GM18520 (cell line): Measurements from ENCODE around the gene KCNQ1.

ENCODE experiments used
- ATAC-seq: cut with Tn5 transposase; IDR thresholded peaks from one replicate; pipeline ENCODE4 v1.9.1; 2021; ENCODE audit not compliant: unreplicated experiment

Gene KCNQ1

DNA sequence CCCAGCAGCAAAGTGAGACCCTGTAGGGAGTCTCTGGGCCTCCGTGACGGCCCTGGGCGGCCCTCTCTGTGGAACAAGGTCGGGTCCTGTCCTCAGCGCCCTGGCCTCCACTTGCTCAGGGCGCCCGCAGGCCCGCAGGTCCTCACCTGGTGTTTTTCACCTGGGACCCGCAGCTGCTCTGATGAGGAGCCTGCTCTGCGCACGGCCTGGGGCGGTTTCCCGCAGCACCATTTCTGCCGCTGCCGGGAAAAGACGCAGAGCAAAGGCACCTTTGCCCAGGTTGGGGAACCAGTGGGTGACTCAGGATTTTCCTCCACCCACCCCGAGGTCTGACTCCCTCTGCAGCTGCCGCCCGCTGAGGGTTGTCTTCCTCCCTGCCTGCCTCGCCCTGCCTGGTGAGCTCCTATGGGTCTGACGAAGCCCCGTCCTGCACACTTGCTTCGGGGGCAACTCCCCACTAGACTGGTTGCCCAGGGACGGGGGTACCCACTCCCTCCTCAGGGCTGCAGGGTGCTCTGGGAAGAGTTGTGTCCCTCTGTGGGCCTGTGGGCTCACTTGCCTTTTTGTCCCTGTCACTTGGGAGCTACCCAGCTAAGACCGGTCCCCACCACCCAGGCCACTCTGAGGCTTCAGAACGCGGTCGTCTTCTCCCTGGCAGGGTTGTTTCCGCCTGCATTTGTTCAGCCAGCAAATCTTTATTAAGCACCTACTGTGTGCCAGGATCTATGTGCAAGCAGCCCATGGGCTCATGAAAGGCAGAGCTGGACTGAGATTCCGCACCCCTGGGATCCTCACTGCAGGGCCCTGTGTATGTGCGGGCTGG is 89.5 kb downstream of the KCNQ1 start:
- ATAC-seq = no peak

DNA sequence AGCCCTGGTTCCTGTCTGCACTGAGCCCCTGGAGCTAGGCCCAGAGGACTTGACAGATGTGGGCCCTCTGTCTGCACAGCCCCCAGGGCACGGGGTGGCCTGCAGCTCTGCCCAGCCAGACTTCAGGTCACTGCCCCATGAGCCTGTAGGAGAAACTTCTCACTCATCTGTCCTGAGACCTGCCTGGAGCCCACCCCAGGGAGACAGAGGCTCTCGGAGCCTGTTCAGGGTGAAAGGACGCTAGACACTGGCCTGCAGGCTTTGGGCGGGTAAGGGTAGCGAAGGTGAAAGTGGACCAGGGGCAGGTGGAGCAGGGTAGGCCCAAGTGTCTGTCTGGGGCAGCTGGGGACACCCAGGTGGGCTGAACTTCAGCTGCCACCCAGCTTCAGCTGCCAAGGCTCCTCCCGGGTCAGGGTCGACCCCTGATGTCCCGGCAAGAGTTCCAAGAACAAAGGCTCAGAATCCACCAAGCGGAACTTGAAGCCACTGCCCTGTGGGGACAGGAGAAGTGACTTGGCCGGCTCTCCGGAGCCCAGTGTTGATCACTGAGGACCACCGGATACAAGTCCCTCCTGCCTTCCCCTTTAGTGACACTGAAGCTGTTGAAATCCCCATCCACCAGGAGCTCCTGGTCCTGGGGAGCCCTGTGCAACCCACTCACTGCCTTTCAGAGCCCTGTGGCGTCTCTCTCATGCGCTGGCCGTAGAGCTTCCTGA is 90.3 kb downstream of the KCNQ1 start:
- no peak for ATAC-seq

DNA sequence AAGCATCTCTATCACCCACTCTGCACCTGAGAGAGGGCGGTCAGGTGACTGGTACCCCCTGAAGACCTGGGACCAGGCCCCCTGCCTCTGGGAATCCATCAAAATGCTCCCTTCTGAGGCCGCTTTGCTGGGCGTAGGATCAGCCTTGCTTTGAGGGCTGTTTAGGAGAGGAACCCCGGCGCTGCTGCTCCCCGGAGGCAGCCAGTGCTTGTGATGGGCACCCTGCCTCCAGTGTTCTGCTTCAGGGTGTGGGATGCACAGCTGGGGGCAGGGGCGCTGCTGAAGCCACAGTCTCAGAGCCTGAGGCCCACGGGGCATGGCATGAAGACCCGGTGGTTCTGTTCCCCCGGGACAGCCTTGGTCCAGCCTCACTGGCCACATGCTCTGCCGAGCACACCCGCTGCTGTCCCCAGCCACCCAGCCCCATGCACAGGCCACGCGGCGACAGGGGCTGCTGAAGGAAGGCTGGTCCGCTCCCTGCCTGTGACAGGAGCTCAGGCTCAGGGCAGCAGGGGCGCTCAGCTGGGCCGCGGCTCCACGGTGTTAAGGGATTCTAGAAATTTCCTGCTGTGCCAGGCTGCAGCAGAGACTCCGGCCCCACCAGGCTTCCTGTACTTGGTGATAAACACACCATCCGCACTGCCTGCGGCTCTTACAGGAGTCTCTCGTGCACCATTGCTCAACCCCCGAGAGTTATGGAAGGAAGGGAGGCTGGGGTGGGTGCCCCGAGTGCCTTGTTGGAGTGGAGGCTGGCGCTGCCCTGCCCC is 91.0 kb downstream of the KCNQ1 start:
- ATAC-seq = no peak

DNA sequence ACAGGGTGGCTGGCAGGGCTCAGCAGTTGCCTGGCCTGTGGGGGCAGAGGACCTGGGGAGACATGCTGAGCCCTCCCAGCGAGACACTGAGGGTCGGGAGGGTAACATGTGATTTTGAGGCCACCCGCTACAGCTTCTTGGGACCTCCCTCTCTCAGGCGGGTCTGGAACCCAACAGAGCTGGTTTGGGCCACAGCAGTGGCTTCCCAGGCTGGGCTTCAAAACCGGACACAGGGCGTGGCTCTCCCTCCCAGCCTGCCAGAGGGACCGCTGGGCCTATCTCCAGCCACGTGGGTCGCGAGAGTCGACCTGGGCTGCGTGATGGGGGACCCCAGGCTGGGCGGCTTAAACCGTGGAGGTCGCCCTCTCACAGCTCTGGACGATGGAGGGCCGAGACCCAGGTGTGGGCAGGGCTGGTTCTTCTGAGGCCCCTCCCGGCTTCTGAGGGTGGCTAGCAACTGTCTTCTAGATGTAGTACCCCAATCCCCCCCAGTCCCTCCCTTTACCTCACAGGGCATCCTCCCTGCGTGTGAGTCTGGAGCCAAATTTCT is 91.7 kb downstream of the KCNQ1 start:
- ATAC-seq = no peak

DNA sequence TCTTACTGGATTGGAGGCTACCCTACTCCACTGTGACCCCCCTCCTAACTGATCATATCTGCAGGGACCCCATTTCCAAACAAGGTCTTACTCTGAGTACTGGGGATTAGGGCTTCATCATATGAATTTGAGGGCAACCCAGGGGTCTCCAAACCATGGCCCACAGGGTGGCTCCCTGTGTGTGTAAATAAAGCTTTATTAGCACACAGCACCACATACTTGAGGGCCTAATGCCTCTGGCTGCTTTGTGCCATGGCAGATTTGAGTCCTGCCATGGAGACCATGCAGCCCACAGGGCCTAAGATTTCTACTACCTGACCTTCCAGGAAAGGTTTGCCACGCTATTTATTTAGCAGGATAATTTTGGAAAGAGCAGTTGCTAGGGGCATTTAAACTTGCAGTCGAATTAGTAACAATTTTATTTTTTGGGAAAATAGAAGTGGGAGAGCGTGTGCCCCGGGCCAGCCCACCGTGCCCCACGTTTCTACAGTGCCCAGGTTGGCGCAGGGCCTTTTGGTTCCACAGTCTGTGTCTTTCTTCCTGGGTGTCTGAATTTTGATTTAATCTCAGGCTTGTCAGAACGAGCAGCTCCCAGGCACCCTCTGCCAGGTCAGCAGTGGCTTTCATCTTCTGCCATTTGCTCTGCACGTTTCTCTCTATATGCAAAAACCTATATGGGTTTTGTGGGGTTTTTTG is 92.3 kb downstream of the KCNQ1 start:
- no peak for ATAC-seq

DNA sequence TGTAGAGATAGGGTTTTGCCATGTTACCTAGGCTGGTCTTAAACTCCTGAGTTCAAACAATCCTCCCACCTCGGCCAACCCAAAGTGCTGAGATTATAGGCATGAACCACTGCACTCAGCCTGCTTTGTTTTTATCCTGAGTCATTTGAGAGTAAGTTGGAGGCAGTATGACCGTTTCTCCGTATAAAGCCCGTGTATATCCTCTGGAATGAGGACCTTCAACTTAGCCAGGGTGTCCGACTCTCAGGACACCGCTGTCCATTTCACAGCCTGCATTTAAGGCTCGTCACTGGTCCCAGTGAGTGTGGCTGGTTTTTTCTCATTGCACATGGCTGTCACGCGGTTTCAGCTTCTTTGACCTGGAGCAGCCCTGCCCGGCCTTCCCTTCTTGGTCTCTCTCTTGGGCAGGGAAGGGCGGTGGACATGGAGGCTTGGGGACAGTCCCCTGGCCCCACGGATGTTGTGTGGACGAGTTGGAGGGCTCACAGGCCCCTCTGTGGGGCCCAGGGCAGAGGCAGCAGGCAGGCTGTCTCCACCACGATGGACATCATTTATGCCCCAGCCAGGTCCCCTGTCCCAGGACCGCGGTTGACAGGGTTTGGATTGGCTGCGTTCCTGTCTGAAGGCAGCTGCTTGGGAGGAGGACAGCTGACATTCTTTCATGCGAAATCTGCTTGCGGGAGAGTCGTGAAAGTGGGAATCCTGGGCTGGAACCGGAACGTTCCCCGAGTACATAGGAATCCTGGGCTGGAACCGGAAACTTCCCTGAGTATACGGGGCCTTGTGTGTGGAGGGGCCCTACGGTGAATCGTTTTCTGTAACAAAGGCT is 93.3 kb downstream of the KCNQ1 start:
- ATAC-seq = no peak

DNA sequence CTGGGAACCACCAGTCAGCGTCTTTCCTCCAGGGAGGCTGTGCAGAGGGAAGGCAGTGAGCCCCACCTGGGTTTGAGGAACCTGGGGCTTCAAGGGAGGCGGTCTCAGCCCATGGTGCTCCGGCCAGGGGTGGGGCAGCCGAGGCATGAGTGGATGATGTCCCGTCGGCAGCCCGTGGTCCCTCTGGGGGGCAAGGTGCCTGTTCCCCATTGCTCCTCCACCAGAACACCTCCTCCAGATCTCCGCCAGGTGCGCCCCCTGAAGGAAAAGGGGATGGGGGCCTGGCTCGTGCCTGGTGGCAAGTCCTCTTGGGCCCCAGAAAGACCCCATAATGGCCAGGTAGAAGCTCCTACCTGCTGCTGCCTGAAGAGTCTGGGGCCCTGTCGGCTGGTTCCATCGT is 94.1 kb downstream of the KCNQ1 start:
- ATAC-seq = no peak

DNA sequence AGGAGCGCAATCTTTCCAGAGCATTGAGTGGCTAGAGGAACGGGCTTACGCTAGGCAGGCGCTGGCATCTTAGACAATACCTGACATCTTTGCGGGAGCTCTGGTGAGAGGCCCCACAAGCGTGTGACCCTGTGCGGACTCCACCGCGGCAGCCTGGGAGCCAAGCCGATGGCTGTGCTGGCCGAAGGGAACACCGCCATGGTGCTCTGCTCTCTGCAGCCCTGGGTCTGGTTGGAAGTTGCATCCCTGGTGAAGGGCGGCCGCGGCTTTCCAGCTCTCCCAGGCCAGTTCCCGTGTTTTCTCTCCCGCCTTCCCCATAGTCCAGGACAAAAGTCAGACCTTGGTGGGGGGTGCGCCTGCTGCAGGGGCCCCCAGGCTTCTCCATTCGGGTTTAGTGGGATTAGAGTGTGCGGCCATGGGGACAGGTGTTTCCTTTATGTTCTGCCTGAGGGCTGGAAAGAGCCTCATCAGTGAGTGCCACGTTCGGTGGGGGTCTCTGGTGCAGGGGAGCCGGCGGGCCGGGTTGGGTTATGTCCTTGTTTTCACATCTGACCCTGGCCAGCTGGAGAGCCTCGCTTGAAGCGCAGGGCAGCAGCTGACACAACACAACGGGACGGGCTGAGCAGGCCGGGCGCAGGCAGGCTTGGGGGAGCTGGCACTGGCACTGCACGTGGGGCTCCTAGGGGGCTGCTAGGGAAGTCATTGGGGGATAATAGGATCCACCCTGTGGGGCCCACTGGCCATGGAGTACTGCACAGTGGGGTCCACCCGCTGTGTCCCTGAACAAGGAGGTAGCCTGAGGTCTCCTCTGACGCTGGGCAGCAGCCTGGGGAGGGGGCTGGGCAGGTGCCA is 94.8 kb downstream of the KCNQ1 start:
- no peak for ATAC-seq

DNA sequence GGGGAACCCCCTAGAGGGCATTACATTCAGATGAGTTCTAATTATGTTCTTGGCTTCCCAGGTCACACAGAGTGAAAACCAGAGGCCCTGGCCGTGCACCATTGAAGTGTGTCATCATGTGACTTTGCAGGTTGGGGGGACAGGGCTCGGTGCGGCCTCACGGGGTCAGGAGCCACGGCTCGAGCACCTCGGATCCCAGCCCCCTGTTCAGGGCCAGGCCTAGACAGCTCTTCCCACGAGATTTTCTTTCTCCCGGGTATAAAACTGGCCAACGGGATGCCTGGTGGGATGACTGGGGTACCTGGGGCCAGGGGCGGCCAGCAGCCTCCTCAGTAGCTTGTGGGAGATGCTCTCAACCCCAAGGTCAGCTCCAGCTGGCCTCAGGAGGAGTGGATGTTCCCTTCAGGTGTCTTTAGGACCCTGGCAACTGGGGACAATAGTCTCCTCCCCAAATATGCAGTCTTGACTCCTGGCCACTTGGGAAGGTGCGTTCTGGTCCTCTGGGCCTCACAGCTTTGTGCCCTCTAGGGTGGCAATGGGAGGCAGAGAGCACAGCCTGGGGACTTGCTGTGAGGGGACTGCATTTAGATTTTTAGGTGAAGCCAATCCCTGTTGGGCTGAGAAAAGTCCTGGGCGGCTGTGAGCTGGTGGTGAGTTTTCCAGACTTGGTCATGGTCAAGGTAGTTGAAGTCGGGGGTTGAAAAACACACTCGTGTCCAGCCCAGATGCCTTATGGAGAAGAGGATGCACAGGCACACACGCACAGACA is 95.6 kb downstream of the KCNQ1 start:
- ATAC-seq = no peak

DNA sequence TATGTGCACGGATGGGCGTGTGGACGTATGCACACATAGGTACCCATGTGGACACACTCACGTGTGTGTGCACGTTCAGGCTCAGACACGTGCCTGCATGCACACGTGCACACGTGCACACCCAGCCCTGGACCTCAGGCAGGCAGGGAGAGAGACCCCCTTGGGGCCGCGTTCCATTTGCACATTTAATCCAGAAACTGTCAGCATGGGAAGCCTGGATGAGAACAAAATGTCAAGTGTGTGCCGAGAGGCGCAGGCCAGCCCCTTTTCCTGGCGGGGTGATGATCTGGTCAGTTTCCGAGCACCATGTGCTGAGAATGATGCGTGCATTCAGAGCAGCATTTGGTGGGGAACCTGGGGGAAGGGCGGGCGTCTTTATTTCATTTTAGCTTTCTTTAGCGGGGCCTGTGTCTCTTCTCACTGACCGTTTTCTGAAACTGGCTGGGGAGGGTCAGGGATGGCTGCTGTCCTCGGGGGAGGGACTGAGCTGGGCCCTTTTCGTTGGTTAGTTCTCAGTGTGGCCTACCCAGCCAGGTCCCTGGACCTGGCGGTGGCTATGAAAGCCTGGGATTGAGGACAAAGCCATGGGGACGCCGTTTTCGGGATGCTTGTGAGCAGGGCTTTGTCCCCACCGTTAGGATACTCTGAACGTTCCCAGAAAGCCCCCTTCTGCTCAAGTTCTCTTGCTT is 96.3 kb downstream of the KCNQ1 start:
- ATAC-seq = no peak

DNA sequence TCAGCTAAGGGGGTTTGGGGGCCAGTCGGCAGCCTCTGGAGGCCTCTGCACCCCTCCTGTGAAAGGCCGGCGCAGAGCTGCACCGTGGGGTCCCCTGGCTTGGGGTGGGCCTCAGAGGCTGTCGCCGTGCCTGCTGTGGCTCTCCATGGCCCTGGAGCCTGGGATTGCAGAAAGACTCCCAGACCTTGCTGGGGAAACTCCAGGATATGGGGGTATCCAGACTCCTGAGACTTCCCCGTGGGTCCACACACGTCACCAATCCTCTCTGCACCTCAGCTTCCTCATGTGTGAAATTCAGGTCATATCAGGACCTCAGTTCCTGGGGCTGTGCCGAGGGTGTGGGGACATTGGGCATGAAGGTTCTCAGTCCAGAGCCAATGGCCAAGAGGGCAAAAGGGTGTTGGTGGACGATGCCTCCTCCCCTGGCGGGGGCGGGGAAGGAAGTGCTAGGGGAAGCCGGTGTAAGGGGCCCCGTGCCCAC is 97.1 kb downstream of the KCNQ1 start:
- ATAC-seq = no peak

DNA sequence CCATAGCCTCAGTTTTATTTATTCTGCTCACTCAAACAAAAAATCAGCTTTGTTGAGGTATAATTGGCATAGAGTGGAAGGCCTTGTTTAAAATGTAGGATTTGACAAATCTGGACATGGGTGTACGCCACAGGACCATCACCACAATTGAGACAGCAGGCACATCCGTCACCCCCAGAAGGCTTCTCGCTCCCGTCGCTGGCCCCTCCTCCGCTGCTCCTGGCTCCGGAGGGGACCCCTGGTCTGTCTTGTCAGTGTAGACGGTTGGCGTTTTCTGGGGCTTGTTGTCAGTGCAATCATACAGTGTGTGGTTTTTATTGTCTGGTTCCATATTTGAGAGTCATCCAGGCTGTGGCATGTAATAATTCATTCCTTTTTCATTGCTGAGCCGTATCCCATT is 97.6 kb downstream of the KCNQ1 start:
- no peak for ATAC-seq

DNA sequence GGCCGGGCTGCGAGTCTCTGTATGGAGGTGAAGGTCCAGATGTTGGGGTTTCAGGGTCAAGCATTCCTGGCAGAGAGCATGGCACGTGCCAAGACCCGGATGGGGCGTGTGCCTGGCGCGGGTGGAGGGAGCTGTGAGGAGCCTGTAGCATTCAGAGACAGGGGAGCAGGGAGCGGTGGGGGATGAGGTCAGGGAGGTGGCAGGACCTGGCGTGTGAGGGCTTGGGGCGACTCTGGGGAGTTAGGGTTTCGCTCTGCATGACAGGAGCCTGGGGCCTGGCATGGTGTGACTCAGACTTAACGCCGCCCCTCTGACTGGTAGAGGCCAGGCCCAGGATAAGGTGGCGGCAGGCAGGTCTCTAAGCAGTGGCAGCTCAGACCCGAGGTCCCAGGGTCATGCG is 103.0 kb downstream of the KCNQ1 start:
- ATAC-seq = no peak

DNA sequence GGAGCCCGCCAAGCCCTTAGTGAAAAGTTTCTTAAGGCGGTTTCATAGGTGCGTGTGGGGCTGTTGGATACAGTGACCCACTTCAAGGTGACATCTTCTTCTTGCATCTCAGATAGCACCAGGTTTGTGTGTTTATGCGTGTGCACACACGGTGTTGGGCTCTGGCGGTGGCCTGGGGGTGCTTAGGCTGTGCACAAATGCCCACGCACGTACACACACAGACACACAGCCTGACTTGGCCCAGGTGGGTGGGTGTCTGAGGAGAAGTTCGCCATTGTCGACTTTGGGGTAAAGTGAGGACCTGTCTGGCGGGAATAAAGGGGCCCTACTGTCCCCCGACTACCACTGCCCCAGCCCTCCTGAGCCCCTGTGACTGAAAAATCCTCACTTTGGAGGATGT is 103.8 kb downstream of the KCNQ1 start:
- no peak for ATAC-seq

DNA sequence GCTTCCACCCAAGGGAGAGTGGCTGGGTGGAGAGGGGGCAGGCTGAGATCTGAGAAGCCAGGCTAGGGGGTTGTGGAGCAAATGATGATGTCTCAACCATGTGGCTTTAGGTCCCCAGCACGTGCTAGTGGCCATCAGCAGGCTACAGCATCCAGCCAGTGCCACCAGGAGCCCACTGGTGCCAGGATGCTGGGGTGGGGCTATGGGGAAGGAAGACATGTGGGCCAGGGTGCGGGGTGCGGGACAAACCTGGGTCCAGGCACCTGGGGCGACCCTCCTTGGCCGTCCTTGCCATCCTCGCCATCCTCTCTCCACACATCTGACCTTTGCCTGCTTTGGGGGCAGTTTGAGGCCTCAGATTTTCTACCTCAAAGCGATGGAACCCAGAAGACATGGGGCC is 104.3 kb downstream of the KCNQ1 start:
- no peak for ATAC-seq

DNA sequence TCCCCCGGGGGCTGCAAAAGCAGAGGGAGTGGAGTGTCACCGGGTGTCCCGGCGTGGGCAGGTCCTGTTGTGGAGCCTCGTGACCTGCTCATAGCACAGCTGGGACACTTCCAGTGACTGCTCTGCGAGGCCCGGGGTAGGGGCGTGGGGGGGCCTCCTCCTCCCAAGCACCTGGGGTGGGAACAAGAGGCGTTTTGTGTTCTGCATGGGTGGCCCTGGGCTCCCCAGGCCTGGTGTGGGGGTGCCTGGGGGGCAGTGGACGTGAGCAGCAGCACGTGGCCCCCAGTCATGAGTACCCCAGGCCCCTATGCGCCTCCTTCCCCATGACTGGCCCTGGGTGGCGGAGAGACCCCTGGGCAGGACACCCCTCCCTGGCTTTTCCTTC is 104.7 kb downstream of the KCNQ1 start:
- ATAC-seq = no peak

DNA sequence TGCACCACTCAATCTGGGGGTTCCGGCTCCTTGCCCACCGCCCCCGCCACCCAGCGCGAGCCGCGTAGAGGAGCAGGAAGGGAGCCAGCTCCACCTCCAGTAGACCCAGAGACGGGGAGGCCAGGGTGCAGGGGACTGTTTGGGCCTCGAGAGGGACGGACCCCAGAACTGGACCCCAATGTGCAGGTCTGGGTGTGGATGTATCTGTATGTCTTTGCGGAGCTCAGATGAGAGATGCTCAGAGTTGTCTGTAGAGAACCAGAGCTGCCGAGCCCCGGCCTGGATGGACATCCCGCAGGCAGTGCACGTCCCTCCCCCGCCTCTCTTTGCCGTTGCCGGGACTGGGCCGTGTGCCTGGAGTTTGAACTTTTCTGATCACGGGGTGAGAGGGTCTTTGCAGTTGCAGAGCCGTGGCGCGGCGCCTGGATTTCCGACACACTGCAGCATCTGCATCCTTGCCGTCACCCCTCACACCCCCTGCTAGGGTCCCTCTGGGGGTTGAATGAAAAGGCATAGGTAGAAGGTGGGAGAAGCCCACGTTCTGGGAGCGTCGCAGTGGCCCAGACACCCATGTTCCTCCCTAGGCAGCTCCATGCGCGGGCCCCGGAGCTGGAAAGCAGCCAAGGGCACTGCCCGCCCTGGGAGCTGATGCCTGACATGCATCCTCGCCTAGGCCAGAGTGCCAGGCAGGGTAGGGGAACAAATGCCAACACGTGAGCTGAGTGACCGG is 105.2 kb downstream of the KCNQ1 start:
- no peak for ATAC-seq
